HCT116 (cell line): Measurements from ENCODE around the gene PHKB. TPM values are rescaled to one million over a fixed set of nuclear protein-coding genes. Genes with fewer than 3 reads are reported as not detected.
"Not testable (repeated sequence)": the region's sequence is repeated elsewhere in the genome, so short reads cannot be mapped to it uniquely, and the experiment has no call there.

Experiments used
- ATAC-seq: fragments of 200-7000 bp; cut with Tn5 transposase; 2 replicates; pipeline ENCODE4 v1.9.1; 2020; ENCODE audit warnings: mild to moderate bottlenecking, moderate library complexity
- BruUV-seq: library from RNA; stranded (reverse); fragments of 400-500 nt; replicated peaks from 2 replicates; lab custom pipeline; 2021; lab: Mats Ljungman, UMichigan
- CTCF ChIA-PET: fragments of 300-600 bp; sonication (Branson Sonifier 250); formaldehyde crosslinking; loops from one replicate; lab custom pipeline; 2021; ENCODE audit warnings: antibody characterized with exemption; lab: Charles Lee
- POLR2A ChIA-PET: fragments of 300-600, 350-600 bp; sonication (Branson Sonifier 250); formaldehyde crosslinking; loops from one replicate; lab custom pipeline; 2021; ENCODE audit warnings: antibody characterized with exemption; lab: Charles Lee
- RAD21 ChIA-PET, 2 experiments: fragments of 300-600 bp; sonication (Branson Sonifier 250); formaldehyde crosslinking; loops; one replicate each; lab custom pipeline; 2023; ENCODE audit warnings: low total read pairs in 2 of 2; ENCODE audit not compliant: uncharacterized antibody in 2 of 2, unreplicated experiment in 2 of 2, low non-redundant PET in 1 of 2; lab: Charles Lee
- DNase-seq: peaks from one replicate; pipeline ENCODE4 v3.0.0-alpha.2; 2010; ENCODE audit warnings: low read depth, low spot score
- H2AFZ ChIP-seq: fragments of 200-600 bp; shearing (Covaris generic), sonication (generic); 2 replicates; pipeline ENCODE4 v1.6.1; 2017; ENCODE audit warnings: low read depth, mixed run types, mixed read lengths, antibody characterized with exemption, low read length; ENCODE audit not compliant: poor library complexity, severe bottlenecking
- H3K27ac ChIP-seq: 2 replicates; pipeline ENCODE4 v1.5.1; 2012; ENCODE audit warnings: low read depth, low read length
- H3K27me3 ChIP-seq: fragments of 200-600 bp; sonication (generic); 2 replicates; pipeline ENCODE4 v1.6.1; 2016; ENCODE audit warnings: mixed run types, low read length, mixed read lengths; ENCODE audit not compliant: insufficient read depth
- H3K36me3 ChIP-seq, 2 experiments: fragments of 200-500 bp in 1 of 2; fragments of 200-600 bp in 1 of 2; sonication (Bioruptor generic) in 1 of 2; sonication (generic) in 1 of 2; 2 replicates each; pipeline versions ENCODE4 v1.5.1 to v1.6.1; 2014 to 2016; ENCODE audit warnings: low read length in 2 of 2, inconsistent platforms in 1 of 2, mixed read lengths in 1 of 2, mixed run types in 1 of 2; ENCODE audit not compliant: insufficient read depth in 2 of 2, control insufficient read depth in 1 of 2
- H3K4me1 ChIP-seq, 2 experiments: fragments of 200-600 bp in 1 of 2; sonication (generic) in 1 of 2; 2 replicates each; pipeline versions ENCODE4 v1.5.1 to v1.6.1; 2012 to 2017; ENCODE audit warnings: low read length in 2 of 2, inconsistent platforms in 1 of 2, mild to moderate bottlenecking in 1 of 2, mixed read lengths in 1 of 2, mixed run types in 1 of 2, moderate library complexity in 1 of 2; ENCODE audit not compliant: insufficient read depth in 2 of 2, control insufficient read depth in 1 of 2
- H3K4me2 ChIP-seq: fragments of 200-600 bp; sonication (generic); 2 replicates; pipeline ENCODE4 v1.6.1; 2017; ENCODE audit warnings: mixed run types, low read length, mixed read lengths
- H3K4me3 ChIP-seq, 2 experiments: fragments of 200-600 bp in 1 of 2; sonication (generic) in 1 of 2; replicated peaks in 1 of 2; 2 replicates each; pipeline ENCODE4 v1.5.1; 2011 to 2016; ENCODE audit warnings: low read length in 2 of 2, control low read depth in 1 of 2, low read depth in 1 of 2, mild to moderate bottlenecking in 1 of 2, mixed read lengths in 1 of 2, mixed run types in 1 of 2
- H3K79me2 ChIP-seq: fragments of 200-600 bp; sonication (generic); 2 replicates; pipeline ENCODE4 v1.6.1; 2017; ENCODE audit warnings: mild to moderate bottlenecking, mixed run types, low read length, moderate library complexity, mixed read lengths; ENCODE audit not compliant: insufficient read depth
- H3K9ac ChIP-seq: fragments of 200-600 bp; sonication (generic); 2 replicates; pipeline ENCODE4 v1.6.1; 2016; ENCODE audit warnings: low read length, mixed read lengths
- H3K9me2 ChIP-seq: fragments of 200-600 bp; sonication (generic), shearing (Covaris generic); 2 replicates; pipeline ENCODE4 v1.6.1; 2017; ENCODE audit warnings: mixed run types, mild to moderate bottlenecking, moderate library complexity; ENCODE audit not compliant: insufficient read depth
- H3K9me3 ChIP-seq, 2 experiments: fragments of 200-500 bp in 1 of 2; fragments of 200-600 bp in 1 of 2; sonication (Bioruptor generic) in 1 of 2; sonication (generic) in 1 of 2; 2 replicates each; pipeline ENCODE4 v1.6.1; 2014 to 2017; ENCODE audit warnings: low read length in 2 of 2, mixed read lengths in 2 of 2, inconsistent platforms in 1 of 2, low read depth in 1 of 2, mild to moderate bottlenecking in 1 of 2, mixed run types in 1 of 2, moderate library complexity in 1 of 2; ENCODE audit not compliant: control insufficient read depth in 1 of 2, insufficient read depth in 1 of 2
- H4K20me1 ChIP-seq: fragments of 200-600 bp; sonication (generic), shearing (Covaris generic); 2 replicates; pipeline ENCODE4 v1.6.1; 2017; ENCODE audit warnings: mixed run types, mild to moderate bottlenecking, moderate library complexity; ENCODE audit not compliant: insufficient read depth
- intact Hi-C: fragments of 100-400 bp; cut with micrococcal nuclease; formaldehyde crosslinking; loops from 2 replicates; pipeline ENCODE4 v1.10.0; 2022
- total RNA-seq: library from RNA; stranded (reverse); gene quantifications from one replicate; pipeline ENCODE4 v1.2.1, GENCODE V29; 2021; ENCODE audit not compliant: unreplicated experiment

Gene PHKB
- total RNA-seq, 1 experiment from 2014 or later = 30.5 TPM

GRCh38 chr16:47434274-47434673, 26.9 kb upstream of the PHKB start:
- CTCF ChIA-PET, DNase-seq, H3K4me2 ChIP-seq, H3K36me3 ChIP-seq, H3K4me3 ChIP-seq, ATAC-seq, H3K9me2 ChIP-seq, H3K9me3 ChIP-seq, H3K4me1 ChIP-seq, H2AFZ ChIP-seq, intact Hi-C loops, H3K79me2 ChIP-seq, H4K20me1 ChIP-seq, RAD21 ChIA-PET, H3K27ac ChIP-seq, BruUV-seq, POLR2A ChIA-PET, H3K9ac ChIP-seq, H3K27me3 ChIP-seq: not testable (repeated sequence)

- intact Hi-C loops, RAD21 ChIA-PET, H3K4me1 ChIP-seq, H3K36me3 ChIP-seq, H3K9ac ChIP-seq, H3K9me3 ChIP-seq, H3K4me3 ChIP-seq, H3K27ac ChIP-seq, DNase-seq, H2AFZ ChIP-seq, CTCF ChIA-PET, ATAC-seq, H3K27me3 ChIP-seq, H4K20me1 ChIP-seq, H3K9me2 ChIP-seq, BruUV-seq, POLR2A ChIA-PET, H3K79me2 ChIP-seq, H3K4me2 ChIP-seq: not testable (repeated sequence)
Measured at GRCh38 chr16:47440066-47440465, 21.1 kb upstream of the PHKB start.

- H2AFZ ChIP-seq, intact Hi-C loops, H3K27ac ChIP-seq, H3K4me1 ChIP-seq, DNase-seq, H3K9ac ChIP-seq, H4K20me1 ChIP-seq, H3K27me3 ChIP-seq, H3K36me3 ChIP-seq, H3K9me3 ChIP-seq, H3K79me2 ChIP-seq, BruUV-seq, RAD21 ChIA-PET, ATAC-seq, H3K9me2 ChIP-seq, POLR2A ChIA-PET, CTCF ChIA-PET, H3K4me3 ChIP-seq, H3K4me2 ChIP-seq: not testable (repeated sequence)
Measured at GRCh38 chr16:47442884-47443283, 18.2 kb upstream of the PHKB start.
